H9 (cell line): Measurements from ENCODE around the gene OR2T29. TPM values are rescaled to one million over a fixed set of nuclear protein-coding genes. Genes with fewer than 3 reads are reported as not detected.

Experiments used
- DNase-seq: peaks from one replicate; pipeline ENCODE4 v3.0.0-alpha.2; 2017
- H2AFZ ChIP-seq: one replicate; pipeline ENCODE4 v1.6.1; 2013; ENCODE audit warnings: mild to moderate bottlenecking, low read length, control low read depth, moderate library complexity
- H2AK5ac ChIP-seq: 2 replicates; pipeline ENCODE4 v1.6.1; 2013; ENCODE audit warnings: low read length, control low read depth, mixed read lengths; ENCODE audit not compliant: insufficient read length
- H2BK120ac ChIP-seq: one replicate; pipeline ENCODE4 v1.6.1; 2013; ENCODE audit warnings: low read depth, mild to moderate bottlenecking, low read length, control low read depth, inconsistent platforms; ENCODE audit not compliant: poor library complexity, severe bottlenecking
- H2BK12ac ChIP-seq: 2 replicates; pipeline ENCODE4 v1.6.1; 2013; ENCODE audit warnings: low read length, control low read depth, mixed read lengths, low read depth; ENCODE audit not compliant: insufficient read length
- H2BK15ac ChIP-seq: 2 replicates; pipeline ENCODE4 v1.6.1; 2013; ENCODE audit warnings: low read depth, low read length, control low read depth
- H2BK20ac ChIP-seq: one replicate; pipeline ENCODE4 v1.6.1; 2013; ENCODE audit warnings: low read depth, mild to moderate bottlenecking, low read length, control low read depth, inconsistent platforms; ENCODE audit not compliant: poor library complexity, severe bottlenecking
- H2BK5ac ChIP-seq: 2 replicates; pipeline ENCODE4 v1.6.1; 2013; ENCODE audit warnings: low read length, control low read depth, mixed read lengths; ENCODE audit not compliant: insufficient read length
- H3K14ac ChIP-seq: 2 replicates; pipeline ENCODE4 v1.6.1; 2013; ENCODE audit warnings: low read length, control low read depth; ENCODE audit not compliant: insufficient read depth
- H3K18ac ChIP-seq: 2 replicates; pipeline ENCODE4 v1.6.1; 2013; ENCODE audit warnings: low read depth, mild to moderate bottlenecking, mixed read lengths, low read length, control low read depth; ENCODE audit not compliant: insufficient read length
- H3K23ac ChIP-seq: 2 replicates; pipeline ENCODE4 v1.6.1; 2013; ENCODE audit warnings: low read length, control low read depth, mixed read lengths, low read depth; ENCODE audit not compliant: insufficient read length
- H3K23me2 ChIP-seq: 2 replicates; pipeline ENCODE4 v1.6.1; 2013; ENCODE audit warnings: low read depth, mild to moderate bottlenecking, mixed read lengths, low read length, control low read depth; ENCODE audit not compliant: insufficient read length, poor library complexity, severe bottlenecking
- H3K27ac ChIP-seq: 2 replicates; pipeline ENCODE4 v1.5.1; 2013; ENCODE audit warnings: low read length, control low read depth, mixed read lengths, low read depth; ENCODE audit not compliant: insufficient read length
- H3K27me3 ChIP-seq: 2 replicates; pipeline ENCODE4 v1.6.1; 2013; ENCODE audit warnings: low read length, control low read depth, inconsistent platforms; ENCODE audit not compliant: insufficient read depth
- H3K4ac ChIP-seq: 2 replicates; pipeline ENCODE4 v1.6.1; 2013; ENCODE audit warnings: low read depth, mild to moderate bottlenecking, control low read depth, inconsistent platforms, low read length, moderate library complexity
- H3K4me1 ChIP-seq: 2 replicates; pipeline ENCODE4 v1.6.1; 2013; ENCODE audit warnings: low read length, control low read depth, inconsistent platforms; ENCODE audit not compliant: insufficient read depth
- H3K4me2 ChIP-seq: 2 replicates; pipeline ENCODE4 v1.6.1; 2013; ENCODE audit warnings: low read length, control low read depth, mixed read lengths; ENCODE audit not compliant: insufficient read length, insufficient read depth
- H3K56ac ChIP-seq: 2 replicates; pipeline ENCODE4 v1.6.1; 2013; ENCODE audit warnings: low read depth, mild to moderate bottlenecking, mixed read lengths, low read length, control low read depth; ENCODE audit not compliant: insufficient read length
- H3K79me1 ChIP-seq: 2 replicates; pipeline ENCODE4 v1.6.1; 2013; ENCODE audit warnings: low read depth, mild to moderate bottlenecking, moderate library complexity, low read length, control low read depth, inconsistent platforms; ENCODE audit not compliant: insufficient read depth, poor library complexity, severe bottlenecking
- H3K79me2 ChIP-seq: 2 replicates; pipeline ENCODE4 v1.6.1; 2013; ENCODE audit warnings: low read length, control low read depth, inconsistent platforms; ENCODE audit not compliant: insufficient read depth
- H3K9ac ChIP-seq: 2 replicates; pipeline ENCODE4 v1.6.1; 2013; ENCODE audit warnings: low read length, control low read depth, mixed read lengths; ENCODE audit not compliant: insufficient read length; ENCODE audit errors: extremely low read depth
- H3K9me3 ChIP-seq: one replicate; pipeline ENCODE4 v1.6.1; 2013; ENCODE audit warnings: low read depth, low read length, inconsistent platforms; ENCODE audit not compliant: control insufficient read depth
- H3T11ph ChIP-seq: one replicate; pipeline ENCODE4 v1.6.1; 2013; ENCODE audit warnings: mild to moderate bottlenecking, low read length, control low read depth, inconsistent platforms
- H4K20me1 ChIP-seq: one replicate; pipeline ENCODE4 v1.6.1; 2013; ENCODE audit not compliant: control insufficient read depth, insufficient read length, insufficient read depth
- H4K5ac ChIP-seq: 2 replicates; pipeline ENCODE4 v1.6.1; 2013; ENCODE audit warnings: low read depth, mild to moderate bottlenecking, mixed read lengths, low read length, control low read depth; ENCODE audit not compliant: insufficient read length
- H4K8ac ChIP-seq: replicated peaks from 2 replicates; pipeline ENCODE4 v1.6.1; 2013; ENCODE audit warnings: low read length, control low read depth, mixed read lengths, low read depth; ENCODE audit not compliant: insufficient read length
- H4K91ac ChIP-seq: 2 replicates; pipeline ENCODE4 v1.6.1; 2013; ENCODE audit warnings: low read depth, mild to moderate bottlenecking, moderate library complexity, mixed read lengths, low read length, control low read depth; ENCODE audit not compliant: insufficient read length
- H3K27ac Mint-ChIP-seq, 3 experiments: 2 replicates in 2 of 3; 3 replicates in 1 of 3; pipeline ENCODE4 v1.8.0; 2020 to 2021; ENCODE audit warnings: mixed read lengths in 3 of 3, mild to moderate bottlenecking in 1 of 3, moderate library complexity in 1 of 3
- H3K27me3 Mint-ChIP-seq: 2 replicates; pipeline ENCODE4 v1.8.0; 2021; ENCODE audit warnings: low read depth, mild to moderate bottlenecking, moderate library complexity, mixed read lengths
- H3K36me3 Mint-ChIP-seq, 3 experiments: 2 replicates in 2 of 3; 3 replicates in 1 of 3; pipeline ENCODE4 v1.8.0; 2020 to 2021; ENCODE audit warnings: low read depth in 3 of 3, mixed read lengths in 3 of 3; ENCODE audit not compliant: insufficient read depth in 1 of 3
- H3K4me1 Mint-ChIP-seq, 2 experiments: 2 replicates each; pipeline ENCODE4 v1.8.0; 2020; ENCODE audit warnings: mixed read lengths in 2 of 2
- H3K4me3 Mint-ChIP-seq, 2 experiments: 2 replicates in 1 of 2; 3 replicates in 1 of 2; pipeline ENCODE4 v1.8.0; 2020 to 2021; ENCODE audit warnings: mild to moderate bottlenecking in 2 of 2, mixed read lengths in 2 of 2, moderate library complexity in 1 of 2
- H3K9me3 Mint-ChIP-seq, 2 experiments: 2 replicates in 1 of 2; 3 replicates in 1 of 2; pipeline ENCODE4 v1.8.0; 2020; ENCODE audit warnings: mild to moderate bottlenecking in 2 of 2, mixed read lengths in 2 of 2, moderate library complexity in 1 of 2
- CTCF ChIP-seq: fragments of 200-600 bp; sonication (generic); conservative IDR thresholded peaks from 3 replicates; pipeline ENCODE4 v1.8.0; 2021; ENCODE audit warnings: antibody characterized with exemption, mild to moderate bottlenecking
- WGBS: extraction: QIAGEN DNeasy Blood & Tissue Kit; methylation state at CpG from one replicate; pipeline ENCODE4 v1.1.7; 2013; ENCODE audit warnings: missing lambda C conversion rate, low lambda C conversion rate, mixed read lengths; ENCODE audit not compliant: insufficient read length; ENCODE audit errors: extremely low coverage; 5-methylcytosine and 5-hydroxymethylcytosine counted together
- total RNA-seq: library from RNA; stranded (reverse); gene quantifications from 2 replicates; pipeline ENCODE4 v1.2.1, GENCODE V29; 2021

OR2T29 gene
- total RNA-seq, 1 experiment from 2014 or later = not detected

GRCh38 chr1:248597589-248597988 is 35.0 kb upstream of the OR2T29 start, which contains the start of gene OR2T10:
OR2T10 (minus strand) TSS chr1:248597700; CDS start chr1:248593768, 3,932 bp downstream.
- no peak within 1 kb of the TSS for H4K91ac ChIP-seq
- H3K27me3 Mint-ChIP-seq = peaks cover 2% of the 10 kb centered on the region
- H3K9me3 Mint-ChIP-seq = peaks cover 72 to 80% of the 10 kb centered on the region in 2 experiments
- H3K23me2 ChIP-seq = no peaks in the 10 kb centered on the region
- no peak within 1 kb of the TSS for H2BK15ac ChIP-seq
- no peak for TF ChIP-seq CTCF
- no peaks in the 10 kb centered on the region for H3K27me3 ChIP-seq
- no peaks in the 10 kb centered on the region for H3K4me1 Mint-ChIP-seq
- no peak within 1 kb of the TSS for H4K5ac ChIP-seq
- no peak within 1 kb of the TSS for H3K14ac ChIP-seq
- H3K4me3 Mint-ChIP-seq = no peak within 1 kb of the TSS
- peaks cover 6 to 15% (median 8%) of the 10 kb centered on the region in 3 experiments; a peak in 4 of 7 replicates for H3K36me3 Mint-ChIP-seq
- H3K27ac Mint-ChIP-seq = no peak within 1 kb of the TSS
- H3K79me1 ChIP-seq = no peaks in the 10 kb centered on the region
- H2AK5ac ChIP-seq = no peak within 1 kb of the TSS
- H2BK20ac ChIP-seq = no peak within 1 kb of the TSS
- H3K23ac ChIP-seq = no peak within 1 kb of the TSS
- no peak within 1 kb of the TSS for H3K56ac ChIP-seq
- WGBS = no CpG with 5 or more reads among the region's 6 CpGs
- no peak within 1 kb of the TSS for H3T11ph ChIP-seq
- no peak within 1 kb of the TSS for H3K27ac ChIP-seq
- H3K79me2 ChIP-seq = no peaks in the 10 kb centered on the region
- H4K20me1 ChIP-seq = no peaks in the 10 kb centered on the region
- H3K4me2 ChIP-seq = no peak within 1 kb of the TSS
- no peak within 1 kb of the TSS for H4K8ac ChIP-seq
- H2BK12ac ChIP-seq = no peak within 1 kb of the TSS
- no peak within 1 kb of the TSS for H2BK120ac ChIP-seq
- DNase-seq = no peak
- no peak within 1 kb of the TSS for H3K18ac ChIP-seq
- H3K9ac ChIP-seq = no peak within 1 kb of the TSS
- no peak within 1 kb of the TSS for H2AFZ ChIP-seq
- H3K4me1 ChIP-seq = no peaks in the 10 kb centered on the region
- peaks cover 74% of the 10 kb centered on the region for H3K9me3 ChIP-seq
- H3K4ac ChIP-seq = no peak within 1 kb of the TSS
- no peak within 1 kb of the TSS for H2BK5ac ChIP-seq
